CD4-positive, alpha-beta T cell (primary cell): ENCODE data around the gene WIZ. TPM values are rescaled to one million over a fixed set of nuclear protein-coding genes. Genes with fewer than 3 reads are reported as not detected.

Source experiments
- ATAC-seq: fragments of 200-7000 bp; cut with Tn5 transposase; one replicate; pipeline ENCODE4 v1.10.0; 2022; ENCODE audit warnings: mild to moderate bottlenecking; ENCODE audit not compliant: poor library complexity
- CTCF ChIA-PET: fragments of 350-600 bp; sonication (Branson Sonifier 250); formaldehyde crosslinking; loops from one replicate; lab custom pipeline; 2021; ENCODE audit warnings: antibody characterized with exemption, inconsistent platforms; lab: Charles Lee
- POLR2A ChIA-PET: fragments of 350-600 bp; sonication (Branson Sonifier 250); formaldehyde crosslinking; loops from one replicate; lab custom pipeline; 2021; ENCODE audit warnings: antibody characterized with exemption, inconsistent platforms; lab: Charles Lee
- DNase-seq, 14 experiments: peaks; one replicate each; pipeline ENCODE4 v3.0.0-alpha.2; 2013 to 2020; ENCODE audit warnings: mixed read lengths in 2 of 14
- H3K27ac ChIP-seq, 2 donors: one replicate each; pipeline versions ENCODE4 v1.5.1 to v1.7.0; 2013; ENCODE audit warnings: low read length in 2 of 2, low read depth in 1 of 2, mild to moderate bottlenecking in 1 of 2
- H3K27me3 ChIP-seq, 2 experiments: 1 replicate in 1 of 2; 2 replicates in 1 of 2; pipeline versions ENCODE4 v1.6.1 to v1.7.0; 2013; ENCODE audit warnings: low read length in 2 of 2, control low read depth in 1 of 2, mild to moderate bottlenecking in 1 of 2, moderate library complexity in 1 of 2; ENCODE audit not compliant: insufficient read depth in 2 of 2, control insufficient read depth in 1 of 2
- H3K36me3 ChIP-seq: one replicate; pipeline ENCODE4 v1.6.1; 2013; ENCODE audit warnings: low read length, control low read depth; ENCODE audit not compliant: insufficient read depth
- H3K4me1 ChIP-seq: one replicate; pipeline ENCODE4 v1.6.1; 2013; ENCODE audit warnings: low read length, control low read depth; ENCODE audit not compliant: insufficient read depth
- H3K4me3 ChIP-seq: one replicate; pipeline ENCODE4 v1.5.1; 2013; ENCODE audit warnings: mild to moderate bottlenecking, low read length, moderate library complexity
- H3K9me3 ChIP-seq, 2 experiments: 1 replicate in 1 of 2; 2 replicates in 1 of 2; pipeline versions ENCODE4 v1.6.1 to v1.7.0; 2013; ENCODE audit warnings: low read length in 2 of 2, mild to moderate bottlenecking in 2 of 2, control low read depth in 1 of 2, moderate library complexity in 1 of 2; ENCODE audit not compliant: control insufficient read depth in 1 of 2, insufficient read depth in 1 of 2
- H3K27ac Mint-ChIP-seq: one replicate; pipeline ENCODE4 v1.8.0; 2020; ENCODE audit warnings: mixed read lengths
- H3K27me3 Mint-ChIP-seq: one replicate; pipeline ENCODE4 v1.8.0; 2021; ENCODE audit warnings: mixed read lengths
- H3K36me3 Mint-ChIP-seq: one replicate; pipeline ENCODE4 v1.8.0; 2021; ENCODE audit warnings: low read depth, mixed read lengths
- H3K4me1 Mint-ChIP-seq: one replicate; pipeline ENCODE4 v1.8.0; 2021; ENCODE audit warnings: low read depth, mixed read lengths
- H3K4me3 Mint-ChIP-seq: one replicate; pipeline ENCODE4 v1.8.0; 2020; ENCODE audit warnings: mild to moderate bottlenecking, mixed read lengths
- H3K9me3 Mint-ChIP-seq: one replicate; pipeline ENCODE4 v1.8.0; 2020; ENCODE audit warnings: mixed read lengths
- intact Hi-C, 2 experiments: fragments of 100-400 bp; cut with DNase I in 1 of 2; cut with micrococcal nuclease in 1 of 2; formaldehyde crosslinking; loops; one replicate each; pipeline versions ENCODE4 v1.15.1 to v1.9.0; 2023 to 2025; cut with DNase I, micrococcal nuclease
- polyA plus RNA-seq, 2 donors: library from polyadenylated mRNA; unstranded; fragments of 120-200 nt; gene quantifications; one replicate each; pipeline ENCODE4 v1.2.1, GENCODE V29; 2013
- total RNA-seq, 174 experiments: library from RNA in 2 of 174; stranded (reverse) in 2 of 174; gene quantifications; one replicate each; pipeline ENCODE4 v1.2.3 and lab custom pipeline; 2021 to 2026
- TF ChIP-seq, protein P1 (sequence below): fragments of 200-600 bp; IDR thresholded peaks from one replicate; pipeline ENCODE4 v1.8.0; 2022; ENCODE audit warnings: antibody characterized with exemption, mild to moderate bottlenecking

The WIZ gene, protein sequence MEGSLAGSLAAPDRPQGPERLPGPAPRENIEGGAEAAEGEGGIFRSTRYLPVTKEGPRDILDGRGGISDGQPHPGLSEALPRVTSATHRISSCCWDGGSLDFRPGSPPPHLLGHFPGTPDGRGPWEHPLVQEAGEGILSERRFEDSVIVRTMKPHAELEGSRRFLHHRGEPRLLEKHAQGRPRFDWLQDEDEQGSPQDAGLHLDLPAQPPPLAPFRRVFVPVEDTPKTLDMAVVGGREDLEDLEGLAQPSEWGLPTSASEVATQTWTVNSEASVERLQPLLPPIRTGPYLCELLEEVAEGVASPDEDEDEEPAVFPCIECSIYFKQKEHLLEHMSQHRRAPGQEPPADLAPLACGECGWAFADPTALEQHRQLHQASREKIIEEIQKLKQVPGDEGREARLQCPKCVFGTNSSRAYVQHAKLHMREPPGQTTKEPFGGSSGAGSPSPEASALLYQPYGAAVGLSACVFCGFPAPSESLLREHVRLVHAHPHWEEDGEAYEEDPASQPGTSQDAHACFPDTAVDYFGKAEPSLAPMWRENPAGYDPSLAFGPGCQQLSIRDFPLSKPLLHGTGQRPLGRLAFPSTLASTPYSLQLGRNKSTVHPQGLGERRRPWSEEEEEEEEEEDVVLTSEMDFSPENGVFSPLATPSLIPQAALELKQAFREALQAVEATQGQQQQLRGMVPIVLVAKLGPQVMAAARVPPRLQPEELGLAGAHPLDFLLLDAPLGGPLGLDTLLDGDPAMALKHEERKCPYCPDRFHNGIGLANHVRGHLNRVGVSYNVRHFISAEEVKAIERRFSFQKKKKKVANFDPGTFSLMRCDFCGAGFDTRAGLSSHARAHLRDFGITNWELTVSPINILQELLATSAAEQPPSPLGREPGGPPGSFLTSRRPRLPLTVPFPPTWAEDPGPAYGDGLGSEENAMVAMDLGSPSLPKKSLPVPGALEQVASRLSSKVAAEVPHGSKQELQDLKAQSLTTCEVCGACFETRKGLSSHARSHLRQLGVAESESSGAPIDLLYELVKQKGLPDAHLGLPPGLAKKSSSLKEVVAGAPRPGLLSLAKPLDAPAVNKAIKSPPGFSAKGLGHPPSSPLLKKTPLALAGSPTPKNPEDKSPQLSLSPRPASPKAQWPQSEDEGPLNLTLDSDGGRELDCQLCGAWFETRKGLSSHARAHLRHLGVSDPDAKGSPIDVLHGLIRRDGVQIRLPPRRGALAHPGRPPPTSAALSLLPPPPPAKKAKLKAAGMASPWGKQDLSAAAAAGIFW (N-terminal part only)
- total RNA-seq: 10 to 100 TPM; 12.9 to 14.3 TPM
- polyA plus RNA-seq (2013, experiment 1 of 2): 14.4 TPM
- polyA plus RNA-seq (2013, experiment 2 of 2): 16.4 TPM
- 17.2 to 148 (median 44.2) reads per million in 172 experiments for total RNA-seq (lab: John Stamatoyannopoulos, UW)

DNA sequence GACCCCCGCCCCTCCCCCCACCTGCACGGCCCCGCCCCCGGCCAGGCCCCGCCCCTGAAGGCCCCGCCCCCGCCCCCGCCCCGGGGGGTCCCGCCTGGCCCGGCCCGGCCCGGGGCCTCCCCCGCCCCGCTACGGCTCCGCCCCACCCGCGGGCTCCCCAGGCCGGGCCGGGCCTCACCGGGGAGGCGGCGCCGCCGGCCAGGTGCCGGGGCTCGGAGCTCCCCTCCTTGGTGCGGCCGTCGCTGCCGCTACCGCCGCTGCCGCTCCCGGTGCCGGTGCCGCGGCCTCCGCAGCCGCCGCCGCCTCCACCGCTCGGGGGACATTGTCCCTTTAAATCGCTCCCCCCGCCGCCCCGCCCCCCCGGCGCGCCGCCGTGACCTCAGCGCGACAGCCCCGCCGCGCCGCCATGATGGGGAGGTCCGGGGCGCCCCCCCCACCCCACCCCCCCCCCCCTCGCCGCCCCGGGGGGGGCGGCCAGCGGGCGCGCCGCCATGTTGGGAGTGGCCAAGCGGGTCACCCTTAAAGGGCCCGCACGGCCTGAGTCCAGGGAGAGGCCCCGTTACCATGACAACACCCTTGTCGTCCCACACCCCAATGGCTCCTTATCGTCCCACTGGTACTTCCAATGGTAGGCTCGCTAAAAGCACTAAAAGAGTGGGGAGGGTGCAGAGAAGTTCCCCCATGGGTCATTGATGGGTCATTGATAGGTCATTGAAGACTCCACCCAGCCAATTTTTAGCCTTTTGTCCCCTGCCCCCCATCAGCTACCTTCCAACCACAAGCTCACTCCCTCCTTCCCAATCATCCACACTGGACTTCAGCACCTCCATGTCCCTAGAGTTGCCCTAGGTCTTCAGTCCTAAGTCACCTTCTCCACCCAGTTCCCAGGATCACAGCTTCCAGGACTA, at the start of gene WIZ:
WIZ (minus strand) TSS at position 337 of the 908 bp plus-strand sequence. CDS start 1,649 bp downstream, outside the sequence.
- Histone ChIP-seq H3K27me3 (no peaks in the 10 kb centered on the region), H3K9me3 (no peaks in the 10 kb centered on the region), H3K4me1 (peaks cover 30% of the 10 kb centered on the region), H3K27ac (peak within 1 kb of the TSS in 1 of 2 donors; percentile 79), H3K4me3 (peak within 1 kb of the TSS; percentile 47), H3K36me3 (peaks cover 38% of the 10 kb centered on the region)
- CTCF ChIA-PET: interaction anchor here (2.2 to 2.5 kb wide), 2 partner anchors 31 to 106 kb away, joined by 11 to 12 read pairs; partner anchors contain the start of gene AKAP8L
- H3K4me3 Mint-ChIP-seq: peak within 1 kb of the TSS; percentile 92
- ATAC-seq: peak; percentile 83
- H3K27ac Mint-ChIP-seq: peak within 1 kb of the TSS; percentile 81
- DNase-seq: peak; percentile 75 to 92 (median 84)
- peaks cover 42% of the 10 kb centered on the region for H3K36me3 Mint-ChIP-seq
- intact Hi-C loops: loop anchor here (1.0 to 10.0 kb wide), 4 partner anchors 17 to 735 kb away; partner anchors contain the start of genes AKAP8L (in 1 of the 2) and FAM32A (in 1 of the 2)
- POLR2A ChIA-PET: interaction anchor here (0.8 to 4.1 kb wide), 5 partner anchors 10 to 70 kb away, joined by 3 to 14 read pairs (median 5); partner anchors contain the start of genes AKAP8 and AKAP8L
- H3K9me3 Mint-ChIP-seq: no peaks in the 10 kb centered on the region
- peaks cover 30% of the 10 kb centered on the region for H3K4me1 Mint-ChIP-seq
- TF ChIP-seq, protein P1, sequence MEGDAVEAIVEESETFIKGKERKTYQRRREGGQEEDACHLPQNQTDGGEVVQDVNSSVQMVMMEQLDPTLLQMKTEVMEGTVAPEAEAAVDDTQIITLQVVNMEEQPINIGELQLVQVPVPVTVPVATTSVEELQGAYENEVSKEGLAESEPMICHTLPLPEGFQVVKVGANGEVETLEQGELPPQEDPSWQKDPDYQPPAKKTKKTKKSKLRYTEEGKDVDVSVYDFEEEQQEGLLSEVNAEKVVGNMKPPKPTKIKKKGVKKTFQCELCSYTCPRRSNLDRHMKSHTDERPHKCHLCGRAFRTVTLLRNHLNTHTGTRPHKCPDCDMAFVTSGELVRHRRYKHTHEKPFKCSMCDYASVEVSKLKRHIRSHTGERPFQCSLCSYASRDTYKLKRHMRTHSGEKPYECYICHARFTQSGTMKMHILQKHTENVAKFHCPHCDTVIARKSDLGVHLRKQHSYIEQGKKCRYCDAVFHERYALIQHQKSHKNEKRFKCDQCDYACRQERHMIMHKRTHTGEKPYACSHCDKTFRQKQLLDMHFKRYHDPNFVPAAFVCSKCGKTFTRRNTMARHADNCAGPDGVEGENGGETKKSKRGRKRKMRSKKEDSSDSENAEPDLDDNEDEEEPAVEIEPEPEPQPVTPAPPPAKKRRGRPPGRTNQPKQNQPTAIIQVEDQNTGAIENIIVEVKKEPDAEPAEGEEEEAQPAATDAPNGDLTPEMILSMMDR: no peak
- no peaks in the 10 kb centered on the region for H3K27me3 Mint-ChIP-seq

DNA sequence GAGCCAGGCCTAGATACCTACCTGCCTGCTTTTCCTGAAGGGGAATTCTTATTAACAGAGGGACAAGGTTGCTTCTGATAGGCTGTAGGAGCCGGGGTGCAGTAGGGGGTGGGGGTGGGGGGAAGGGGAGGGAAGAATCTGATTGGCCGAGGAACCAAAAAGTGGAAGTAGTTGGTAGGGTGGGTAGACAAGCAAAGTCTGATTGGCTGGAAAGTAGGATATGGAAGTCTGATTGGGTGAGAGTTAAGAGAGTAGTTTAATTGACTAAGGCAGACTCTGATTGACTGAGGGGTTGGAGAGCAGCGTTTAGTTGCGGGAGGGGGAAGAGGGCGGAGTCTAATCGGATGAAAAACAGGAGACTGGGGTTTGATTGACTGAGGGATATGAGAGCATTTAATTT, 49.2 kb upstream of the WIZ start:
- Mint-ChIP-seq H3K9me3 (no peaks in the 10 kb centered on the region), H3K4me3 (no peak overlapping the region), H3K4me1 (no peaks in the 10 kb centered on the region), H3K36me3 (no peaks in the 10 kb centered on the region), H3K27ac (no peak overlapping the region), H3K27me3 (no peaks in the 10 kb centered on the region)
- Histone ChIP-seq H3K4me1 (no peaks in the 10 kb centered on the region), H3K27ac (no peak overlapping the region), H3K4me3 (no peak overlapping the region), H3K27me3 (no peaks in the 10 kb centered on the region), H3K9me3 (no peaks in the 10 kb centered on the region), H3K36me3 (no peaks in the 10 kb centered on the region)
- intact Hi-C loops: no loop called here
- POLR2A ChIA-PET: no interaction called here
- TF ChIP-seq, protein P1: no peak
- CTCF ChIA-PET: no interaction called here
- ATAC-seq: no peak
- DNase-seq: no peak
